ENCODE data around the gene LPAR1.

- no peak for TF ChIP-seq EZH2 (IDR thresholded peaks at IDR 0.05; ENCODE audit: borderline replicate concordance, insufficient read depth, low read depth, low read length, poor library complexity, severe bottlenecking)
- TF ChIP-seq, protein P1, sequence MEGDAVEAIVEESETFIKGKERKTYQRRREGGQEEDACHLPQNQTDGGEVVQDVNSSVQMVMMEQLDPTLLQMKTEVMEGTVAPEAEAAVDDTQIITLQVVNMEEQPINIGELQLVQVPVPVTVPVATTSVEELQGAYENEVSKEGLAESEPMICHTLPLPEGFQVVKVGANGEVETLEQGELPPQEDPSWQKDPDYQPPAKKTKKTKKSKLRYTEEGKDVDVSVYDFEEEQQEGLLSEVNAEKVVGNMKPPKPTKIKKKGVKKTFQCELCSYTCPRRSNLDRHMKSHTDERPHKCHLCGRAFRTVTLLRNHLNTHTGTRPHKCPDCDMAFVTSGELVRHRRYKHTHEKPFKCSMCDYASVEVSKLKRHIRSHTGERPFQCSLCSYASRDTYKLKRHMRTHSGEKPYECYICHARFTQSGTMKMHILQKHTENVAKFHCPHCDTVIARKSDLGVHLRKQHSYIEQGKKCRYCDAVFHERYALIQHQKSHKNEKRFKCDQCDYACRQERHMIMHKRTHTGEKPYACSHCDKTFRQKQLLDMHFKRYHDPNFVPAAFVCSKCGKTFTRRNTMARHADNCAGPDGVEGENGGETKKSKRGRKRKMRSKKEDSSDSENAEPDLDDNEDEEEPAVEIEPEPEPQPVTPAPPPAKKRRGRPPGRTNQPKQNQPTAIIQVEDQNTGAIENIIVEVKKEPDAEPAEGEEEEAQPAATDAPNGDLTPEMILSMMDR (IDR thresholded peaks at IDR 0.05): no peak
Observed at GRCh38 chr9:110939047-110939446, 99.2 kb downstream of the LPAR1 start.

Measured in B cell (primary cell).